ENCODE data around the gene GJB4. TPM values are rescaled to one million over a fixed set of nuclear protein-coding genes. Genes with fewer than 3 reads are reported as not detected.

Gene GJB4
- polyA plus RNA-seq, 1 of the 3 experiments (the other 2 are of a cell fraction): not detected

- 28% methylated on average over 3 of the region's 3 CpGs for WGBS (ENCODE audit: low lambda C conversion rate)
- no peaks in the 10 kb centered on the region for H3K79me2 ChIP-seq (ENCODE audit: insufficient read depth)
- no peak for DNase-seq
- no peaks in the 10 kb centered on the region for H3K36me3 ChIP-seq (replicated peaks in 1 of 2; ENCODE audit: control insufficient read depth in 1 of 2, insufficient read depth in 2 of 2, low read length in 1 of 2)
- no peak overlapping the region for H3K27ac ChIP-seq (ENCODE audit: low read depth in 2 of 2, low read length in 1 of 2)
- no peaks in the 10 kb centered on the region for H3K9me2 ChIP-seq
- H3K4me2 ChIP-seq: no peak overlapping the region
- H4K20me1 ChIP-seq (ENCODE audit: insufficient read depth): no peaks in the 10 kb centered on the region
- no peaks in the 10 kb centered on the region; a peak in 1 of 4 replicates for H3K4me1 ChIP-seq (ENCODE audit: control insufficient read depth in 1 of 2, insufficient read depth in 2 of 2, low read depth in 1 of 2, low read length in 1 of 2)
- no peaks in the 10 kb centered on the region for H3K27me3 ChIP-seq (ENCODE audit: insufficient read depth)
- H3K4me3 ChIP-seq (ENCODE audit: low read depth in 2 of 2, low read length in 1 of 2): no peak overlapping the region
- H3F3A ChIP-seq (replicated peaks; ENCODE audit: insufficient read depth): no peaks in the 10 kb centered on the region
- H3K9me3 ChIP-seq: no peaks in the 10 kb centered on the region
- no peak overlapping the region for H2AFZ ChIP-seq (ENCODE audit: low read depth)
- ChIA-PET POLR2A (no interaction called here), CTCF (interaction anchor here (1.3 to 1.5 kb wide), 2 partner anchors 18 to 20 kb away, joined by 3 to 4 read pairs; no protein-coding TSS in a partner anchor)
- TF ChIP-seq, protein P1, sequence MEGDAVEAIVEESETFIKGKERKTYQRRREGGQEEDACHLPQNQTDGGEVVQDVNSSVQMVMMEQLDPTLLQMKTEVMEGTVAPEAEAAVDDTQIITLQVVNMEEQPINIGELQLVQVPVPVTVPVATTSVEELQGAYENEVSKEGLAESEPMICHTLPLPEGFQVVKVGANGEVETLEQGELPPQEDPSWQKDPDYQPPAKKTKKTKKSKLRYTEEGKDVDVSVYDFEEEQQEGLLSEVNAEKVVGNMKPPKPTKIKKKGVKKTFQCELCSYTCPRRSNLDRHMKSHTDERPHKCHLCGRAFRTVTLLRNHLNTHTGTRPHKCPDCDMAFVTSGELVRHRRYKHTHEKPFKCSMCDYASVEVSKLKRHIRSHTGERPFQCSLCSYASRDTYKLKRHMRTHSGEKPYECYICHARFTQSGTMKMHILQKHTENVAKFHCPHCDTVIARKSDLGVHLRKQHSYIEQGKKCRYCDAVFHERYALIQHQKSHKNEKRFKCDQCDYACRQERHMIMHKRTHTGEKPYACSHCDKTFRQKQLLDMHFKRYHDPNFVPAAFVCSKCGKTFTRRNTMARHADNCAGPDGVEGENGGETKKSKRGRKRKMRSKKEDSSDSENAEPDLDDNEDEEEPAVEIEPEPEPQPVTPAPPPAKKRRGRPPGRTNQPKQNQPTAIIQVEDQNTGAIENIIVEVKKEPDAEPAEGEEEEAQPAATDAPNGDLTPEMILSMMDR (IDR thresholded peaks at IDR 0.05): no peak
- TF ChIP-seq MAX (IDR thresholded peaks at IDR 0.05; ENCODE audit: low read depth) (no peak), IRF3 (IDR thresholded peaks at IDR 0.05; ENCODE audit: low read depth, low read length) (no peak), FOXM1 (IDR thresholded peaks at IDR 0.05; ENCODE audit: low read depth) (no peak), CHD2 (IDR thresholded peaks at IDR 0.05; ENCODE audit: low read length, partially characterized antibody) (no peak), FOSL2 (IDR thresholded peaks at IDR 0.05; ENCODE audit: borderline replicate concordance, low read depth) (no peak), MEF2A (IDR thresholded peaks at IDR 0.05; ENCODE audit: borderline replicate concordance, low read depth) (no peak), EP300 (IDR thresholded peaks at IDR 0.05; ENCODE audit: borderline replicate concordance in 1 of 2, low read depth in 1 of 2, low read length in 1 of 2) (no peak), ELF1 (IDR thresholded peaks at IDR 0.05) (no peak), FOXJ3 (CRISPR knock-in tag; IDR thresholded peaks at IDR 0.05) (no peak)
- TF ChIP-seq, protein P2, sequence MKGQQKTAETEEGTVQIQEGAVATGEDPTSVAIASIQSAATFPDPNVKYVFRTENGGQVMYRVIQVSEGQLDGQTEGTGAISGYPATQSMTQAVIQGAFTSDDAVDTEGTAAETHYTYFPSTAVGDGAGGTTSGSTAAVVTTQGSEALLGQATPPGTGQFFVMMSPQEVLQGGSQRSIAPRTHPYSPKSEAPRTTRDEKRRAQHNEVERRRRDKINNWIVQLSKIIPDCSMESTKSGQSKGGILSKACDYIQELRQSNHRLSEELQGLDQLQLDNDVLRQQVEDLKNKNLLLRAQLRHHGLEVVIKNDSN (IDR thresholded peaks at IDR 0.05; ENCODE audit: borderline replicate concordance, low read depth): no peak
- TF ChIP-seq, protein P3, sequence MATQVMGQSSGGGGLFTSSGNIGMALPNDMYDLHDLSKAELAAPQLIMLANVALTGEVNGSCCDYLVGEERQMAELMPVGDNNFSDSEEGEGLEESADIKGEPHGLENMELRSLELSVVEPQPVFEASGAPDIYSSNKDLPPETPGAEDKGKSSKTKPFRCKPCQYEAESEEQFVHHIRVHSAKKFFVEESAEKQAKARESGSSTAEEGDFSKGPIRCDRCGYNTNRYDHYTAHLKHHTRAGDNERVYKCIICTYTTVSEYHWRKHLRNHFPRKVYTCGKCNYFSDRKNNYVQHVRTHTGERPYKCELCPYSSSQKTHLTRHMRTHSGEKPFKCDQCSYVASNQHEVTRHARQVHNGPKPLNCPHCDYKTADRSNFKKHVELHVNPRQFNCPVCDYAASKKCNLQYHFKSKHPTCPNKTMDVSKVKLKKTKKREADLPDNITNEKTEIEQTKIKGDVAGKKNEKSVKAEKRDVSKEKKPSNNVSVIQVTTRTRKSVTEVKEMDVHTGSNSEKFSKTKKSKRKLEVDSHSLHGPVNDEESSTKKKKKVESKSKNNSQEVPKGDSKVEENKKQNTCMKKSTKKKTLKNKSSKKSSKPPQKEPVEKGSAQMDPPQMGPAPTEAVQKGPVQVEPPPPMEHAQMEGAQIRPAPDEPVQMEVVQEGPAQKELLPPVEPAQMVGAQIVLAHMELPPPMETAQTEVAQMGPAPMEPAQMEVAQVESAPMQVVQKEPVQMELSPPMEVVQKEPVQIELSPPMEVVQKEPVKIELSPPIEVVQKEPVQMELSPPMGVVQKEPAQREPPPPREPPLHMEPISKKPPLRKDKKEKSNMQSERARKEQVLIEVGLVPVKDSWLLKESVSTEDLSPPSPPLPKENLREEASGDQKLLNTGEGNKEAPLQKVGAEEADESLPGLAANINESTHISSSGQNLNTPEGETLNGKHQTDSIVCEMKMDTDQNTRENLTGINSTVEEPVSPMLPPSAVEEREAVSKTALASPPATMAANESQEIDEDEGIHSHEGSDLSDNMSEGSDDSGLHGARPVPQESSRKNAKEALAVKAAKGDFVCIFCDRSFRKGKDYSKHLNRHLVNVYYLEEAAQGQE (IDR thresholded peaks at IDR 0.05; ENCODE audit: low read depth, low read length): no peak
- no peak overlapping the region for H3K9ac ChIP-seq
Observed at GRCh38 chr1:34715139-34715538, 44.4 kb upstream of the GJB4 start.
